Thyroid gland (tissue), 4 donors: Measurements from ENCODE around the gene SCP2.

Experiments
- CTCF ChIP-seq, 6 experiments: fragments of 200-600 bp in 3 of 6; fragments of 450-650 bp in 3 of 6; sonication (generic) in 3 of 6; IDR thresholded peaks; one replicate each; pipeline ENCODE4 v1.5.1; 2016 to 2019; ENCODE audit warnings: antibody characterized with exemption in 6 of 6, mild to moderate bottlenecking in 2 of 6, inconsistent platforms in 1 of 6, moderate library complexity in 1 of 6
- POLR2A ChIP-seq, 2 donors: fragments of 450-650 bp; IDR thresholded peaks; one replicate each; pipeline ENCODE4 v1.6.1; 2017; ENCODE audit warnings: antibody characterized with exemption in 2 of 2, mild to moderate bottlenecking in 2 of 2, moderate library complexity in 1 of 2

GRCh38 chr1:52904208-52904926 is 22.7 kb upstream of the SCP2 start:
- no peak for TF ChIP-seq CTCF (IDR thresholded peaks at IDR 0.05)
- TF ChIP-seq POLR2A (IDR thresholded peaks at IDR 0.05): no peak
